Effector memory CD4-positive, alpha-beta T cell (primary cell): ENCODE results near the gene ATP6V1B1.

Source experiments
- DNase-seq, 3 donors: peaks; one replicate each; pipeline ENCODE4 v3.0.0-alpha.2; 2020
- H3K27ac ChIP-seq: 2 replicates; pipeline ENCODE4 v1.7.0; 2013; ENCODE audit warnings: mild to moderate bottlenecking, low read length, moderate library complexity; ENCODE audit not compliant: insufficient read depth, poor library complexity, severe bottlenecking
- H3K27me3 ChIP-seq: replicated peaks from 2 replicates; pipeline ENCODE4 v1.7.0; 2013; ENCODE audit warnings: mild to moderate bottlenecking, low read length; ENCODE audit not compliant: insufficient read depth, control insufficient read depth, poor library complexity, severe bottlenecking
- H3K36me3 ChIP-seq: 2 replicates; pipeline ENCODE4 v1.7.0; 2013; ENCODE audit warnings: mild to moderate bottlenecking, low read length, moderate library complexity; ENCODE audit not compliant: control insufficient read depth, insufficient read depth
- H3K4me1 ChIP-seq: 2 replicates; pipeline ENCODE4 v1.7.0; 2013; ENCODE audit warnings: low read length, mild to moderate bottlenecking; ENCODE audit not compliant: control insufficient read depth, insufficient read depth, poor library complexity, severe bottlenecking
- H3K4me3 ChIP-seq: 2 replicates; pipeline ENCODE4 v1.7.0; 2013; ENCODE audit warnings: low read length, low read depth, mild to moderate bottlenecking; ENCODE audit not compliant: insufficient read depth, poor library complexity, severe bottlenecking
- H3K9me3 ChIP-seq: 2 replicates; pipeline ENCODE4 v1.7.0; 2013; ENCODE audit warnings: mild to moderate bottlenecking, low read length, moderate library complexity; ENCODE audit not compliant: control insufficient read depth

The ATP6V1B1 gene

DNA sequence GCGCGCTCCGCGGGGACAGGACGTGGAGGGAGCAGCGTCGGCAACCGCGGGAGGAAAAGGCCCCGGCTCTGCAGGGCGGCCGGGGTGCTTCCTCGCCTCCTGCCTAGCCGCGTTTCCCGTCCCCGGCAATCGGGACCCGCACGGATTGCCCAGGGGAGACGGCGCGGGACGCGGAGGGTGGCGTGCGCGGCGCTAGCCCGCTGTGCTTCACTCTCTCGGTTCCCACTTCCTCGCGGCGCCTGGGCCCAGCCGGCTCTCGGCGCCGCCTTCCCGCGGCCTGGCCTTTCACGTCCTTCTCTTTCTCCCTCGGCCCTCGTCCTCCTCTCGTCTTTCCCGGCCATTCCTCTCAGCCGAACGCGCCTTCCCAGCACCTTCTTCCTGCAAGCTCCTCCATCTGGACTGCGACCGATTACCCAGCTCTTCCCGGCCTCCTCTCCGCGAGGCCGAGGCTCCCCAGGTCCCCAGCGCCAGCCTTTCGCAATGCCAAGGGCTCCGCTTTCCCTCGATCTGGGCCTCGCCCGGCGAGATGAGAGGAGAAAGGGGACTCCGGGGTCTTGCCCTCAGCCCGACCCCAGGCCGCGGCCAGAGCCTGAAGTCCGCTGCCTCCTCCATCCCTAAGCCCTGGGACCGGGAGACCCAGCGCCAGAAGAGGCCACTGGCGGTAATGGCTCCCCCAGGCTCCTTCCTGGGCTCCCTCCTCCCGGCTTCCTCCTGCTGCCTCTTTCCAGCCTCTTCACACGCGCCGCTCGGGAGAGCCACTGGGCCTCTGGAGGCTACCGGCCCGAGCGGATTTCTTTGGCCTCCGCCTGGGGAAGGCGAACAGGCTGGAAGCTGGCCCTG lies 34.3 kb upstream of the ATP6V1B1 start:
- H3K27me3 ChIP-seq, result peaks cover 92% of the 10 kb centered on the region
- H3K36me3 ChIP-seq, result no peaks in the 10 kb centered on the region
- H3K4me1 ChIP-seq, result peaks cover 17% of the 10 kb centered on the region
- H3K4me3 ChIP-seq, result peak overlapping the region; percentile 37
- no peak for DNase-seq
- no peak overlapping the region for H3K27ac ChIP-seq
- H3K9me3 ChIP-seq, result no peaks in the 10 kb centered on the region

DNA sequence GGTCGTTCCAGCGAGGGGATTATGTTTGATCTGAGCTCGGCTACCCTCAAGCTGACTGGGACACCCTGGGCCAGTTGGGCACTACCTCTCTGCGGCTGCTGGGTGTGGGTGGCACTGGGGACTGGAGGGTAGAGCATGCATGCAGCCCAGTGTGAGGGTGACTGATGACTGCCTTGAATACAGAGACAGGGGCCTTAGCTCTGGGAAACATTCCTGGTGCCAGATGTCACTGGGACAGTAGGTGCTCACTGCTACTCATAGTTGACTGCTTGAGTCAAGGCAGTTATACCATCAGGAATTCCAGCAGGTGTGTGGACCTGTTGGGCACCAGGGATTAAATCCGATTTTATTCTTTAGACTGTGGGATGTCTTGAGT lies 33.6 kb upstream of the ATP6V1B1 start:
- Histone ChIP-seq H3K4me1 (peaks cover 18% of the 10 kb centered on the region), H3K27me3 (peaks cover 92% of the 10 kb centered on the region)

GRCh38 chr2:70902579-70902978 lies 33.1 kb upstream of the ATP6V1B1 start:
- H3K27me3 ChIP-seq, result peaks cover 92% of the 10 kb centered on the region

More for the DNA sequence above, 33.6 kb upstream of the ATP6V1B1 start:
- H3K9me3 ChIP-seq, result no peaks in the 10 kb centered on the region
- no peak overlapping the region for H3K27ac ChIP-seq
- DNase-seq, result no peak
- no peaks in the 10 kb centered on the region for H3K36me3 ChIP-seq
- no peak overlapping the region for H3K4me3 ChIP-seq

GRCh38 chr2:70903171-70903570 lies 32.5 kb upstream of the ATP6V1B1 start:
- DNase-seq, result no peak
- Histone ChIP-seq H3K4me1 (peaks cover 23% of the 10 kb centered on the region), H3K27me3 (peaks cover 87% of the 10 kb centered on the region), H3K27ac (no peak overlapping the region), H3K4me3 (no peak overlapping the region), H3K36me3 (no peaks in the 10 kb centered on the region), H3K9me3 (no peaks in the 10 kb centered on the region)

More at GRCh38 chr2:70902579-70902978, 33.1 kb upstream of the ATP6V1B1 start:
- no peak for DNase-seq
- Histone ChIP-seq H3K4me3 (no peak overlapping the region), H3K36me3 (no peaks in the 10 kb centered on the region), H3K4me1 (peaks cover 23% of the 10 kb centered on the region), H3K9me3 (no peaks in the 10 kb centered on the region), H3K27ac (no peak overlapping the region)

DNA sequence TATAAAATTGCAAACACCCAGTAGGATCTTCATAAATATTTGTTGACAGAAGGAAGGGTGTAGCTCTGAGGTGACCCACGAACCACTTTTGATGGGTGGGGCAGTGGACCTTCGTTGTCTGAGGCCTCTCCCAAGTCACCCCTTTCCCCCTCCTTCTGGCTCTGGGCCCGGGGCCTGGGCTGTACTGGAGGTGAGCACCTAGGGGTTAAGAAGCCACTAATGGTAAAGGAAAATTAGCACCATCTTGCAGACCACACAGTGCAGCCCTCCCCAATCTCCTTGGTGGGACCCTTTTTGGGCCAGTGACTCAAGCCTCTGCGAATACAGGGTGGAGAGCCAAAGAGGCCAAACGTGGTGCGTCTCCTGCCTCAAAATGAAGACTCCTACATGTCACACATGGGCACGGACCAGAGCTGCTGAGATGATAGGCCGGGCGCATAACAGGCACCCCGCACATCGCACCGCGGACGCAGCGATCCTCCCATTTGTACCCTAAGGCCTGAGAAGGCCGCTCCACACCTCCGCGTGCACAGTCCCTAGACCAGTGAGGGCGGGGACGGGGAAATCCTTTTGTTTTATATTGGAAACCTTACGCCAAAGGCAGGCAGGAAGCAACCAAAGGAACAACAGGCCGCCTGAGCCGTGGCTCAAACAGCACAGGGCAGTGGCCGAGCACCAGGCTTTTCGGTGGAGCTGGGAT lies 31.9 kb upstream of the ATP6V1B1 start:
- peaks cover 23% of the 10 kb centered on the region for H3K4me1 ChIP-seq
- H3K9me3 ChIP-seq, result no peaks in the 10 kb centered on the region
- peaks cover 84% of the 10 kb centered on the region for H3K27me3 ChIP-seq
- H3K4me3 ChIP-seq, result no peak overlapping the region
- DNase-seq, result no peak
- H3K27ac ChIP-seq, result no peak overlapping the region
- H3K36me3 ChIP-seq, result no peaks in the 10 kb centered on the region

- no peak for DNase-seq
- no peaks in the 10 kb centered on the region for H3K9me3 ChIP-seq
- peaks cover 20% of the 10 kb centered on the region for H3K4me1 ChIP-seq
- peaks cover 78% of the 10 kb centered on the region for H3K27me3 ChIP-seq
- H3K36me3 ChIP-seq, result no peaks in the 10 kb centered on the region
- no peak overlapping the region for H3K4me3 ChIP-seq
- no peak overlapping the region for H3K27ac ChIP-seq
These were observed 31.1 kb upstream of the ATP6V1B1 start for GRCh38 chr2:70904371-70905216.

- Histone ChIP-seq H3K36me3 (no peaks in the 10 kb centered on the region), H3K4me3 (no peak overlapping the region), H3K9me3 (no peaks in the 10 kb centered on the region), H3K27ac (no peak overlapping the region), H3K4me1 (peaks cover 9% of the 10 kb centered on the region), H3K27me3 (peaks cover 67% of the 10 kb centered on the region)
- no peak for DNase-seq
These were observed 30.0 kb upstream of the ATP6V1B1 start for GRCh38 chr2:70905443-70906421.

DNA sequence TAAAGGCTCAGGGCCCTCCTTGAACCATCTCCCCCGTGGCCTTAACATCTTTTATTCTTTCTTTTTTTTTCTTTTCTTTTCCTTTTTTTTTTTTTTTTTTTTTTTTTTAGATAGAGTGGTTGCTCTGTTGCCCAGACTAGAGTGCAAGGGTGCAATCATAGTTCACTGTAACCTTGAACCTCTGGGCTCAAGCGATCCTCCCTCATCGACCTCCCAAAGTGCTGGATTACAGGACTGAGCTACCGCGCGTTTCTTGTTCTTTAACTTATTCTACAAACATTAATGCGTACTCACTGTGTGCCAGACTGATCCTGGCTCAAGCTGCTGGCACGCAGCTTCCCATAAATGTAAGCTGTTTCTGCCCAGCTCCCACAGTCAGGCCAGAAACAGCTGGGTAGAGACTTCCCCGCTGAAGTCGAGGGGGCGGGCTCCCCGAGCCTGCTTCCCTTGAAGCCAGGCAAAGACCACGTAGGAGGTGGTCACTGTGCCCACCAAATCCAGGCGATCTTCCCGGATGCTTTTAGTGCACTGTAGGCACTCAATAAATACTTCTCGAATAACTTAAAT lies 29.2 kb upstream of the ATP6V1B1 start:
- peaks cover 59% of the 10 kb centered on the region for H3K27me3 ChIP-seq
- peaks cover 5% of the 10 kb centered on the region for H3K4me1 ChIP-seq
- no peaks in the 10 kb centered on the region for H3K9me3 ChIP-seq
- no peak overlapping the region for H3K27ac ChIP-seq
- DNase-seq, result no peak
- no peak overlapping the region for H3K4me3 ChIP-seq
- no peaks in the 10 kb centered on the region for H3K36me3 ChIP-seq
